PC-3 (cell line): ENCODE data around the gene ATP2B2. TPM values are rescaled to one million over a fixed set of nuclear protein-coding genes. Genes with fewer than 3 reads are reported as not detected.
A peak's percentile ranks its signal among the peaks of the same experiment; 100 is the strongest.

Experiments used
- ATAC-seq: fragments of 200-7000 bp; cut with Tn5 transposase; 2 replicates; pipeline ENCODE4 v1.9.1; 2020; ENCODE audit warnings: mild to moderate bottlenecking, moderate library complexity
- BruUV-seq: library from RNA; stranded (reverse); fragments of 400-500 nt; replicated peaks from 2 replicates; lab custom pipeline; 2021; lab: Mats Ljungman, UMichigan
- CTCF ChIA-PET: fragments of 300-600 bp; sonication (Branson Sonifier 250); formaldehyde crosslinking; loops from one replicate; lab custom pipeline; 2022; ENCODE audit warnings: antibody characterized with exemption; lab: Charles Lee
- POLR2A ChIA-PET: fragments of 300-600 bp; sonication (Branson Sonifier 250); formaldehyde crosslinking; loops from one replicate; lab custom pipeline; 2022; ENCODE audit warnings: antibody characterized with exemption; ENCODE audit not compliant: unreplicated experiment; lab: Charles Lee
- DNase-seq: peaks from one replicate; pipeline ENCODE4 v3.0.0-alpha.2; 2015
- H2AFZ ChIP-seq: fragments of 300-600 bp; sonication (generic); 2 replicates; pipeline ENCODE4 v1.6.0; 2016; ENCODE audit warnings: antibody characterized with exemption, low read length
- H3F3A ChIP-seq: fragments of 300-600 bp; sonication (generic); one replicate; pipeline ENCODE4 v1.6.0; 2017; ENCODE audit warnings: antibody characterized with exemption, low read length, control low read depth, mild to moderate bottlenecking; ENCODE audit not compliant: unreplicated experiment
- H3K27ac ChIP-seq: fragments of 300-600 bp; sonication (generic); 2 replicates; pipeline ENCODE4 v1.5.1; 2016; ENCODE audit warnings: mild to moderate bottlenecking, low read length
- H3K27me3 ChIP-seq: fragments of 300-600 bp; sonication (generic); 2 replicates; pipeline ENCODE4 v1.6.1; 2016; ENCODE audit warnings: low read length, mixed read lengths
- H3K36me3 ChIP-seq: fragments of 300-600 bp; sonication (generic); 2 replicates; pipeline ENCODE4 v1.6.1; 2016; ENCODE audit warnings: low read depth, mixed run types, low read length, mixed read lengths
- H3K4me1 ChIP-seq: fragments of 300-600 bp; sonication (generic); 2 replicates; pipeline ENCODE4 v1.5.1; 2016; ENCODE audit warnings: low read length; ENCODE audit not compliant: insufficient read depth
- H3K4me2 ChIP-seq: fragments of 300-600 bp; sonication (generic); 2 replicates; pipeline ENCODE4 v1.6.0; 2016; ENCODE audit warnings: low read length
- H3K4me3 ChIP-seq: fragments of 300-600 bp; sonication (generic); 2 replicates; pipeline ENCODE4 v1.5.1; 2016; ENCODE audit warnings: mild to moderate bottlenecking, low read length, mixed read lengths
- H3K79me2 ChIP-seq: fragments of 300-600 bp; sonication (generic); 2 replicates; pipeline ENCODE4 v1.6.1; 2017; ENCODE audit warnings: low read length, mixed read lengths
- H3K9ac ChIP-seq: fragments of 300-600 bp; sonication (generic); 2 replicates; pipeline ENCODE4 v1.6.0; 2016; ENCODE audit warnings: mild to moderate bottlenecking, low read length
- H3K9me2 ChIP-seq: fragments of 300-600 bp; sonication (generic); replicated peaks from 2 replicates; pipeline ENCODE4 v1.6.1; 2016; ENCODE audit warnings: mixed run types, low read length, mixed read lengths
- H3K9me3 ChIP-seq: fragments of 300-600 bp; sonication (generic); 2 replicates; pipeline ENCODE4 v1.6.1; 2016; ENCODE audit warnings: low read length, mixed read lengths
- H4K20me1 ChIP-seq: fragments of 300-600 bp; sonication (generic); 2 replicates; pipeline ENCODE4 v1.6.1; 2016; ENCODE audit warnings: low read length, mixed read lengths
- CTCF ChIP-seq: fragments of 300-600 bp; sonication (generic); conservative IDR thresholded peaks from 2 replicates; pipeline ENCODE4 v1.5.1; 2017; ENCODE audit warnings: antibody characterized with exemption, low read depth, mild to moderate bottlenecking, low read length
- EZH2 ChIP-seq: fragments of 300-600 bp; sonication (generic); IDR thresholded peaks from one replicate; pipeline ENCODE4 v1.6.1; 2017; ENCODE audit warnings: antibody characterized with exemption, mild to moderate bottlenecking, low read length; ENCODE audit not compliant: unreplicated experiment
- EZH2phosphoT487 ChIP-seq: fragments of 300-600 bp; sonication (generic); IDR thresholded peaks from 2 replicates; pipeline ENCODE4 v1.6.1; 2018; ENCODE audit warnings: mild to moderate bottlenecking, antibody characterized with exemption, low read length, borderline replicate concordance
- intact Hi-C: fragments of 100-400 bp; cut with micrococcal nuclease; formaldehyde crosslinking; loops from 2 replicates; pipeline ENCODE4 v1.9.0; 2023
- total RNA-seq: library from RNA; depleted of rRNA; stranded (reverse); fragments of >200 nt; gene quantifications from 2 replicates; pipeline ENCODE4 v1.2.3, GENCODE V29; 2014

Gene ATP2B2
- total RNA-seq, 1 experiment from 2014 or later = not detected

GRCh38 chr3:10518506-10519150, 13.2 kb upstream of the ATP2B2 start:
- Histone ChIP-seq H3K9me3 (no peaks in the 10 kb centered on the region), H4K20me1 (no peaks in the 10 kb centered on the region), H3F3A (no peaks in the 10 kb centered on the region), H3K27ac (no peak overlapping the region), H3K9me2 (no peaks in the 10 kb centered on the region), H3K4me2 (no peak overlapping the region), H3K4me1 (no peaks in the 10 kb centered on the region), H3K27me3 (peaks cover 63% of the 10 kb centered on the region), H3K9ac (no peak overlapping the region), H3K36me3 (no peaks in the 10 kb centered on the region), H2AFZ (no peak overlapping the region), H3K79me2 (no peaks in the 10 kb centered on the region), H3K4me3 (no peak overlapping the region)
- ChIA-PET POLR2A (no interaction called here), CTCF (no interaction called here)
- BruUV-seq = no TSS peak
- TF ChIP-seq CTCF (no peak), EZH2 (no peak), EZH2phosphoT487 (no peak)
- DNase-seq (peak; percentile 11), ATAC-seq (no peak)
- intact Hi-C loops = no loop called here

DNA sequence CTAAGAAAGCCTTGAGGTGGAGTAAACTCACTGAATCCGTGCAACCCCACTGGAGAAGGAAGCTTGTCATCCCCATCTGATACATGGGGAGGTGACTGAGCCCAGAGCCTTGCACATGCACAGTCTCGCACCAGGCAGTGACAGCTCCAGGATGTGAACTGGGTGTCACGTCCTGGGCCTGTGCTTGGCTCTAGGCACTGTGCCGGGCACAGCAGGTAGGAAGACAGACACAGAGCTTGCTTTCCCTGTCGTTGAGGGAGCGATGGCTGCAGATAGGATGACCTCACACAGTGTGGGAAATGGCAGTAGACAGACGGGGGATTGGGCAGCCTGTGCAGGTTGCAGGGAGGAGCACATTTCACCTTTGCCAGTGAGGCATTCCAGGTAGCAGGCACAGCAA, 12.2 kb upstream of the ATP2B2 start:
- no peak overlapping the region for H3K9ac ChIP-seq
- no peak overlapping the region for H3K27ac ChIP-seq
- H3K9me3 ChIP-seq = no peaks in the 10 kb centered on the region
- H3K79me2 ChIP-seq = no peaks in the 10 kb centered on the region
- no peak overlapping the region for H2AFZ ChIP-seq
- TF ChIP-seq CTCF (no peak), EZH2phosphoT487 (no peak), EZH2 (no peak)
- H4K20me1 ChIP-seq = no peaks in the 10 kb centered on the region
- H3K9me2 ChIP-seq = no peaks in the 10 kb centered on the region
- CTCF ChIA-PET = no interaction called here
- H3K4me2 ChIP-seq = no peak overlapping the region
- no peaks in the 10 kb centered on the region for H3K4me1 ChIP-seq
- POLR2A ChIA-PET = no interaction called here
- intact Hi-C loops = no loop called here
- peaks cover 53% of the 10 kb centered on the region for H3K27me3 ChIP-seq
- no peak overlapping the region for H3K4me3 ChIP-seq
- no peak for DNase-seq
- no TSS peak for BruUV-seq
- no peaks in the 10 kb centered on the region for H3F3A ChIP-seq
- H3K36me3 ChIP-seq = no peaks in the 10 kb centered on the region
- ATAC-seq = no peak

DNA sequence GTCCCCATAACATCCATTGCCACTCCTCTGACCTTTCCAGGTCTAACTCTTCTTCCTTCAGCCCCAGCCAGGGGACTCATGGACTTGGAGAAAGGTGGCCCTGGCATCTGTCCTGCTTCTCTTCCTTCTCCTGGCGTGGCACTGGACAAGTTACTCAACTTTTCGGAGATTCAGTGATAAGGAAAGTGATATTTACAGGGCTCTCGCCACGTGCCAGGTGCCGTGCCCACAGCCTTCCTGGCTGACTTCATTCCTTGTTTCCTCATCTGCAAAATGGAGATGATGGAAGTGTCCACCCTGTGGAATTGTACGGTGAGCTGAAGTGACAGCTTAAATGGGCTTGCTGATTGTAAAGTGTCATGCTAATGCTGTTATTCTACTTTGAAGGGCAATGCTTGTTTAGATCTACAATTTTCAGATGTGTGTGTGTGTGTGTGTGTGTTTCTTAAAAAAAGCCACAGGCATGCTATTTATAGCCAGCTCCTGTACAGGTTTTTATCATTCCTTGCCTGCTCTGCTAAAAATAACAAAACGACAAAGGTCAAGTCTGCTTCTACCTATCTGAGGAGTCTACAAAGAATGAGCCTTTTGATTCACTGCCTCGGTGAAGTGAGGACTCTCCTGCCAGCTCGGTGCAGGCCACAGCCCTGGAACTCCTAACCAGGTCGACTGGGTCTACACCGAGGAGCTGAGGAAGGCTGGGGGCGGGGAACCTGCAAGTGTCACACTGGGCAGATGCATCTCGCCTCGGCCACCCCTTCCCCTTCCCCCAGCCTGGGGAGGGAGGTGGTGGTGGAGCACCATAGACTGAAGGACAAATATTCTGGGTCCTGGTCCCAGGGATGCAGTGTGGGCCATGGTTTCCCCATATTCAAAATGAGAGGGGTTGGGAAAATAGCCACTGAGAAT, 11.4 kb upstream of the ATP2B2 start:
- TF ChIP-seq CTCF (no peak), EZH2phosphoT487 (no peak), EZH2 (no peak)
- Histone ChIP-seq H3K4me2 (no peak overlapping the region), H3K9me2 (no peaks in the 10 kb centered on the region), H3K79me2 (no peaks in the 10 kb centered on the region), H3K27ac (no peak overlapping the region), H3K4me3 (no peak overlapping the region), H3K9me3 (no peaks in the 10 kb centered on the region), H3K27me3 (peaks cover 45% of the 10 kb centered on the region), H3K9ac (no peak overlapping the region), H3K4me1 (no peaks in the 10 kb centered on the region), H3K36me3 (no peaks in the 10 kb centered on the region), H2AFZ (no peak overlapping the region), H4K20me1 (no peaks in the 10 kb centered on the region), H3F3A (no peaks in the 10 kb centered on the region)
- BruUV-seq = no TSS peak
- intact Hi-C loops = no loop called here
- ChIA-PET CTCF (no interaction called here), POLR2A (no interaction called here)
- no peak for ATAC-seq
- DNase-seq = no peak
